Dedifferentiated amniotic fluid mesenchymal stem cell (primary cell): Measurements from ENCODE around the gene PCYT1A.
"Not testable (repeated sequence)": the region's sequence is repeated elsewhere in the genome, so short reads cannot be mapped to it uniquely, and the experiment has no call there.

ENCODE experiments used
- DNase-seq: peaks from one replicate; pipeline ENCODE4 v3.0.0-alpha.2; 2016; ENCODE audit errors: extremely low spot score

Gene PCYT1A

DNA sequence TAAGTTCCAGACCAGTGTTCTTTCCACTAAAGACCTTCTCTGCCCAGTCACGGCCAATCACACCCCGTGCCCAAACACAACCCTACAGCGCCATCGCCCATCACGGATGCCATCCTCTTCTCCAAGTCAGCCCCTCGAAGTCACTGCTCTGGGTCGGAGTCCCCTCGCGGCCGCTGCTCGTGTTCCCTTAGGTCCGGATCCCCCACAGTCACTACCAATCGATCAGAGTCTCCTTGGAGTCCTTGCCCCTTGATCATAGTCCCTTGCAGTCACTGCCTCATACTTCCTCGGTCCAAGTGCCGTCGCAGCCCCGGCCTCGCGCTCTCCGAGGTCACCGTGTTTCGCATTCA, 461 bp downstream of the PCYT1A start:
- DNase-seq: no peak

DNA sequence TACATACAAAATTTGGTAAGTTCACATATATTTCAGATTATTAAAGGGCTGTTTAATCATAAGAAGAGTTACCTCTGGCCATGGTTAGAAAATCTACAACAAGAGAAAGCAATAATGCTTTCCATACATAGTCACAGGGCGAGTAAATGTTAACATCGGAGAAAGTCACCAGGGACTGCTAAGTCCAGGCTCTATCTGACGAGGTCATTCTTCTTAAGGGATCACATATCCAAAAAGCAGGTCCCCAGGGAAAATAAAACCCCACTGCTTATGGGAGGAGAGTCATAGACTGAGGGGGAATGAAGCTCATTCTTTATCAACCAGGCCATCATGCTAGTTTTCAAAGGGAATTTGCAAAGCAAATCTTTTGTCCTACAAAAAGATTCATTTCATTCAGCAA, 3.1 kb downstream of the PCYT1A start:
- DNase-seq: no peak

DNA sequence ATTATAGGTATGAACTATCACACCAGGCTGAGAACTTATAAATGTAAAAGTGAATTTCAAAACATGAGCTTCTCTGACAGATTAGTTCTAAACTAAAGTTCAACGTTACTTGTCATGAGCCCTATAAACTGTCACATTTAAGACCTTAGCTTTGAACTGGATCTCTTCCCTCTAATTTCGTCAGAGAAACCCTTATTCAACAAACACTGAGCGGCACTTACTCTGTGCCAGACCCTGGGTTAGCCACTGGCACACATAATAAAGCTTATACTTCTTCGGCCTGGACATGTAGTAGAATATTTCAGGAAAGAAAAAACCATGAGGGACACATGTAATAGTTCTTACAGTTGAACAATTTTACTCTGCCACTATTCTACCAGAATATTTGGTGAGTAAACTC, 5.6 kb downstream of the PCYT1A start:
- no peak for DNase-seq

DNA sequence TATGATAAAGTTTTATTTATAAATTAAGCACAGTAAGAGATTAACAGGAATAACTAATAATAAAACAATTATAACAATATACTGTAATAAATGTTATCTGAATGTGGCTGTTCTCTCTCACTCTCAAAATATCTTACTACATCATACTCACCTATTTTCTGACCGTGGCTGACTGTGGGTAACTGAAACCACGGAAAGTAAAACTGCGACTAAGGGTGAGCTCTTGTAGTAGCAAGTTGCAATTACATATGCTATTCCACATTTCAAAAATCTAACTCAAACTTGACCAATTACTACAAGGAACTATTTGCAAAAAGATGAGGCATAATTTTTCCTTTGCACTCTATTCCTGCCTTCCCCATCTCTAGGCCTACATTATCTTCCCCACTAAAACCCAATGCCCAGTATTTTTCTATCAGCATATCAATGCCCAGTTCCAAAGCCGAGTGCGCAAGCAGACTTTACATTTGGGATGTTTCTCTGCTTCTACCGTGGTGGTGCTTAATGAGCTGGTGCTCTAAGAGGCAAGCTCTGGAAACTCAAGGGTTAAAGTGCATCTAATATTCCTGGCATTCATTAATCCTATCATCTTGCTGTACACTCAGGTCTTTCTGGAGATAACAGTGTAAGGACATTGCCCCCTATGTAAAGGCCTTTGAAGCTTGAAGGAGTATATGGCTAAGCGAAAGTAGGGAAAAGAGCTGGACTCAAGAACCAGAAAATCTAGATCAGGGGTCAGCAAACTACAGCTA, 6.7 kb downstream of the PCYT1A start:
- DNase-seq: no peak

DNA sequence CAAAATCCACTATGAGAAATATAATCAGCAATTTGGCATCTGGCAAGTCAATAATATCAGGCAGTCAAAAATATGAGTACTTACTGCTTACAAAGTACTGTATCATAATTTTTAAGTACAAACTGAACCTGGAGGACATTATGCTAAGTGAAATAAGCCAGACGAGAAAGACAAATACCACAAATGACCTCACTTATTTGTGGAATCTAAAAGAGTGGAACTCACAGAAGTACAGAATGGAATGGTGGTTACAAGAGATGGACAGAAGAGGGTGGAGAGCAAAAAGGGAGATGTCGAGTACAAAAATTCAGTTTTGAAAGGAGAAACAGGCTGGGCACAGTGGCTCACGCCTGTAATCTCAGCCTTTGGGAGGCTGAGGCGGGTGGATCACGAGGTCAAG, 12.4 kb downstream of the PCYT1A start:
- no peak for DNase-seq

DNA sequence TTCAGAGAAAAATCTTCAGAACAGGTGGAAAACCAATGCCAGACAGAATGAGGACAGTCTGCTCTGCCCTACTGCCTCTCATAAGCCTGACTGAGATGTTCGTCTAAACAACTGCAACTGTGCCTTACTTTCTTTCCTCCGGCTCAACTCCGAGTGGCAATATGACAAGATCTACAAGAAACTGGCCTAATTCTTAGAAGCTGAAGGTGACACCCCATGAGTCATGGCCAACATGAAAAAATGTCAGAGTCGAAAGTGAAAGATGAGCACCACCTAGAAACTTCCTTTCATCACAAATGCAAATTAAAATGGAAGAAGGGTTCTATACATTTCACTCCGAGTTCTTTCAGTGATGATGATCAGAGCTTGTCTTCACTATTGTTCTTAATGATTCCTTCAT, 12.9 kb downstream of the PCYT1A start:
- no peak for DNase-seq

DNA sequence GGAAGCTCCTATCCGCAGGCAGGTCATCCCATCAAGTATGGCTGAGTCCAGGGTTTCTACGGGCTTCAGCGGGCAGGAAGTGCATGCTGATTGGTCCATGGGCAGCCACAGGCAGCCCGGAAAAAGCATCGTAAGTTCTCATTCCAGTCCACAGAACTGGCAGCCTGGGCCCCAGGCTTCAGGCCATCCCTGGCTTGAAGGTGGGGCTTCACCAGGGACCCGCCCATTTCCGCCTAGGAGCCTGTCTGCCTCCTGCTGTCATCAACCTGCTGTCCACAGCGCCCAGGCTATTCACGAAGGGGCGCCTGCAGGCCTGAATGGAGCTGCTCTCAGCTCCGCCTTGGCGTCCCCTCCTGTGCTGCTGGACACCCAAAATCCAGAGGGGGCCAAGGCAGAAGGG, 13.9 kb downstream of the PCYT1A start:
- no peak for DNase-seq

DNA sequence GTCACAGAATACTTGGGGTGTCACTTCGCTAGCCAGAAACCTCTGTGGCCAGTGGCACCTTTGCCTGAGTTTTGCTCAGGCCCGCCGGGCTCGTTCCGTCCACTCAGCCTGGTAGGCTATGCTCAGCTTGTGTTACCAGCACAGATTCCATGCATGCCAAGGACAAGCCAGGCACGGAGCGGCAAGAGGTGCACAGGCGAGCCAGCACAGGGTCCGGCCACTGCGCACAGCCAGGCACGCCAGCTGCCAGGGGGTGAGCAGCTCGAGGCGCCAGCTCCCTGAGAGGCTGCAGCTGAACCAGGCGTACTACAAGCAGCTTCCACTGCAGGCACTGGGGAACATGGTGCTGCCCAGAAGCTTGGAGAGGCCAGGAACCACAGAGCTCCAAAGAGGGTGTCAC, 14.7 kb downstream of the PCYT1A start:
- DNase-seq: no peak

DNA sequence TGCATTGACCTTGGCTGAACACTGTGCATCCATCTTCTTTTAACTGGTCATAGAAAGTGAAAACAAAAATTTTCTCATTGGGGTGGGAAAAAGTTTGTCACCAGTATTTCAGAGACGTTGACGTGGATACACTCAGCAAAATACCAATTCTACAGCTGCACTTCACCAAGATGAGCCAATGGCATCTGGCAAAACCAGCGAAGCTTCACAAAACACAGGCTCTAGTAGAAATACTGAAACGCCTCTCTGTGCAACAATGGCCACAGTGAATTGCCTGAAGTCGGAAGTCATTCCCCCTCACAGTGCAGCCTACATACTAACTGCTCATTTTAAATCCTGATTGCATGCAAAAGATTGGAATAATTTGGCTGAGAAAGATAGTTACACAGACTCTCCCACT, 17.0 kb downstream of the PCYT1A start:
- DNase-seq: no peak

DNA sequence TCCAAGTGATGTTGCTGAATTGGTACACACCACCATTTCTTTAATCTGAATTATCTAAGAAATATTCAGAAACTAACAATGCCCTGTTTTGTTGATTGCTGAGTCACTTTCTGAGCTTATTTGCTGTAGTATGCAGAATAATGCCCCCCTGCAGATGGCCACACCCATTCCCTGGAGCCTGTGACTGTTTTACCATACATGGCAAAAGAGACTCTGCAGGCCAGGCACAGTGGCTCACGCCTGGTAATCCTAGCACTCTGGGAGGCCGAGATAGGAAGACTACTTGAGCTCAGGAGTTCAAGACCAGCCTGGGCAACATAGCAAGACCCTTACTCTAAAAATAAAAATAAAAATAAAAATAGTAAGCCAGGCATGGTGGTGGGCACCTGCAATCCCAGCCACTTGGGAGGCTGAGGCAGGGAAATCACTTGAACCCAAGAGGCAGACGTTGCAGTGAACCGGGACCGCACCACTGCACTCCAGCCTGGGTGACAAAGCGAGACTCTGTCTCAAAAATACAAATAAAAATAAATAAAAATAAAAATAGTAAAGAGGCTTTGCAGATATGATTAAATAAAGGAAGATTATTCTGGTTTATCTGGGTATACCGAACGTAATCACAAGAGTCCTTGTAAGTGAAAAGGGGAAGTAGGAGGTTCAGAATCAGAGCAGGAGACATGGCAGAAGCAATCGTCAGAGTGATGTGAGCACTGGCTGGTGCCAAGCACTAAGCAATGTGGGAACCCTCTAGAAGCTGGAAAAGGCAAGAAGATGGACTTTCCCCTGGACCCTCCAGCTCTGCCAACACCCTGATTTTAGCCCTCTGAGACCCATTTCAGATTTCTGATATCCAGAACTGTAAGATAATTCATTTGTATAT, 19.0 kb downstream of the PCYT1A start:
- DNase-seq: peak; percentile 44

DNA sequence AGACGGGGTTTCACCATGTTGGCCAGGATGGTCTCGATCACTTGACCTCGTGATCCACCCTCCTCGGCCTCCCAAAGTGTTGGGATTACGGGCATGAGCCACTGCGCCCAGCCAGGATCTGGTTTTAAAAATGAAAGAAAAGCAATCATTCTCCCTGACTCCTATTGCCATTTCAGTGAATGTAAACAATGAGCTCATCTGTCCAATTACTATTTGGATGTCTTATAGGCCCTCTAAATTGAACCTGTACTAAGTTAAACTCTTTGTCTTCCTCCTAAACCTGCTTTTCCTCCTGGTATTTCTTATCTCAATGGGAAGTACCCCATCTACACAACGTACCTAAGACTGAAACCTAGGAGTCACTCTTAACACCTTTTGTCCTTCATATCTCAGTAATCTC, 23.7 kb downstream of the PCYT1A start:
- DNase-seq: no peak

DNA sequence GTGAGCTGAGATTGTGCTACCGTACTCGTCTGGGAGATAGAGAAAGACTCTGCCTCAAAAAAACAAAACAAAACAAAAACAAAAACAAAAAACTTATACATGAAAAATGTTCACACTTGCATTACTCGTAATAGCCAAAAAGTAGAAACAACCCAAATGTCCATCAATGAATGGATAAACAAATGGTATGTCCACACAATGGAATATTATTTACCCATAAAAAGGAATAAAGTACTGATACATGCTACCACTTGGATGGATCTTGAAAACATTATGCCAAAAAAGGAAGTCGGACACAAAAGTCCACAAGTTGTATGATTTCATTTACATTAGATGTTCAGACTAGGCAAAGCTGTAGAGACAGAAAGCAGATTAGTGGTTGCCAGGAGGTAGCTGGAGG, 26.7 kb downstream of the PCYT1A start:
- DNase-seq: no peak

DNA sequence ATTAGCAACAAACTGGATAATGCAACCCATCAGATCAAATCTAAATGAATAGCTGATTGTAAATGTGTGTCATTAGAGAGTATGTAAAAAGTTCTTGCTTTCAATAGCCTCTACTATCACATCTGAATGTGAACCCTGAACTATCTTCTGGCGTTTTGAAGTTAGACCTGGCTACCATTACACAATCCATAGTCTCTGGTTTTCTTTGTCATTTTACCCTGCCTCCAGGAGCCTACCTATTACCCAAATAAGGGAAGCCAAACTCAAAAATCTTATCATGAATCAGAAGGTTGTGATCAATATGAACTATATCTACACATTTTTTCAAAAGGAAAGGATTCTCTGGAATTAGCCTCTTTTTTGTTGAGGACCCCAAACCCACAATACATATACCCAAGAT, 31.8 kb downstream of the PCYT1A start:
- no peak for DNase-seq

DNA sequence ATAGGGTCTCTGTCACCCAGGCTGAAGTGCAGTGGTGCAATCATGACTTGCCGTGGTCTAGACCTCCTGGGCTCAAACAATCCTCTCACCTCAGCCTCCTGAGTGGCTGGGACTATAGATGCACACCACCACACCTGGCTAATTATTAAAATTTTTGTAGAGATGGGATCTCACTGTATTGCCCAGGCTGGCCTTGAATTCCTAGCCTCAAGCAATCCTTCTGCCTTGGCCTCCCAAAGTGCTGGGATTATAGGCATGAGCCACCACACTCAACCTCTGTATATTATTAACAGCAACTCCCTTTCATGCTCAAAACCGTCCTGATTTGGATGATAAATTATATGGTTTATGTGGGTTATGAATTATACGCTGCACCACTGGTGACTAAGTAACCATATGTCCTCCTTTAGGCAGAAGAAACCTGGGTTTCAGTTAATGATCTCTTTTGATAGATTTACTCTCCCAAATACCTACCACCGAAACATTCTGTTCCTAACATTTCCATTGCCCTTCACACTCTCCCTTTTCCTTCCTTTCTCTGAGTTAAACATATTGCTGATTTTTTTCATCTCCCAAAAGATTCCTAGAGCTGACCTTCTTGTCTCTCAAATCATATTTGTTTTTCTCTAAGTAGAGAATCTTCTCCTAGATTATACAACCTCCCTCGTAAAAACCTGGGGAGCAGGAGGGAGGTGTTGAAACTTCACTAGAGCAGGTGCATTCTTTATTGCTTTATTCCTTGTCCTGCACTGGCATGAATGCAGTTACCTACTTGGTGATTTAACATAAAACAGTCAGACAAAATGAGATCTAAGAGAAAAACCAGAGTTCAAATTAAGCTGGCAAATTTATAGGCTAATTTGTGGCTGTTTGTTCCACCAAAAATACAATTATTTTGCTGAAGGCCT, 32.9 kb downstream of the PCYT1A start:
- DNase-seq: no peak

DNA sequence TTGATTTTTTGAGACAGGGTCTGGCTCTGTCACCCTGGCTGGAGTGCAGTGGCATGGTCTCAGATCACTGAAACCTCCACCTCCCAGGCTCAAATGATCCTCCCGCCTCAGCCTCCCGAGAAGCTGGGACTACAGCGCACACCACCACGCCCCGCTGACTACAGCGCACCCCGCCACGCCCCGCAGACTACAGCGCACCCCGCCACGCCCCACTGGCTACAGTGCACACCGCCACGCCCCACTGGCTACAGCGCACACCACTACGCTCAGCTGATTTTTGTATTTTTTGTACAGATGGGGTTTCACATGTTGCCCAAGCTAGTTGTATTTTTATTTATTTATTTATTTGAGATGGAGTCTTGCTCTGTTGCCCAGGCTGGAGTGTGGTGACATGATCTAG, 35.6 kb downstream of the PCYT1A start:
- DNase-seq: no peak

DNA sequence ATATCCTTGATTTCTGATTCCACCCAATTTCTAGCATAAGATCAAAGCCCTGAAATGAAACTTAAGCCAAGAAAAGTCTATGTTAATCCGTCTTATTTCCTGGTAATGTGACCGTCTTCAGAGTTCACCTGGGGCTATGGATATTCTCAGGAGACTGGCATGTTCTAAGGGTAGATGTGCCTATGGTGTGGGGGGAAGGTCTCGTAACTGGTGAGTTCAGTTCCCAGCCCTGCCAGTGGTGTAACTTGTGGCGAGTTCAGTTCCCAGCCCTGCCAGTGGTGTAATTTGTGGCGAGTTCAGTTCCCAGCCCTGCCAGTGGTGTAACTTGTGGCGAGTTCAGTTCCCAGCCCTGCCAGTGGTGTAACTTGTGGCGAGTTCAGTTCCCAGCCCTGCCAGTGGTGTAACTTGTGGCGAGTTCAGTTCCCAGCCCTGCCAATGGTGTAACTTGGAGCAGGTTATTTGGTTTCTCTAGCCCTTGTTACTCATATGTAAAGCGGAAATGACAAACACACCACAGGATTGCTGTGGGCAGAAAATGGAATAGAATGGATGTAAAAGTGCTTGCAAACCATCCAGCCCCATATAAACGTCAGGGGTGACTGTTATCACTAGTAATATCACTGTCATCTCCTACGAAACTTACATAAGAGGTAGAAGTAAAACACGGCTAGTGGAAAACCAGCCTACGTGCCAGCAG, 40.8 kb downstream of the PCYT1A start:
- no peak for DNase-seq

DNA sequence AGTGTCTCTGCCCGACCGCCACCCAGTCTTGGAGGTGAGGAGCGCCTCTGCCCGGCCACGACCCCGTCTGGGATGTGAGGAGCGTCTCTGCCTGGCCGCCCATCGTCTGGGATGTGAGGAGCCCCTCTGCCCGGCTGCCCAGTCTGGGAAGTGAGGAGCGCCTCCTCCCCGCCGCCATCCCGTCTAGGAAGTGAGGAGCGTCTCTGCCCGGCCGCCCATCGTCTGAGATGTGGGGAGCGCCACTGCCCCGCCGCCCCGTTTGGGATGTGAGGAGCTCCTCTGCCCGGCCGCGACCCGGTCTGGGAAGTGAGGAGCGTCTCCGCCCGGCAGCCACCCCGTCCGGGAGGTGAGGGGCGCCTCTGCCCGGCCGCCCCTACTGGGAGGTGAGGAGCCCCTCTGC, 43.4 kb downstream of the PCYT1A start:
- not testable (repeated sequence) for DNase-seq

DNA sequence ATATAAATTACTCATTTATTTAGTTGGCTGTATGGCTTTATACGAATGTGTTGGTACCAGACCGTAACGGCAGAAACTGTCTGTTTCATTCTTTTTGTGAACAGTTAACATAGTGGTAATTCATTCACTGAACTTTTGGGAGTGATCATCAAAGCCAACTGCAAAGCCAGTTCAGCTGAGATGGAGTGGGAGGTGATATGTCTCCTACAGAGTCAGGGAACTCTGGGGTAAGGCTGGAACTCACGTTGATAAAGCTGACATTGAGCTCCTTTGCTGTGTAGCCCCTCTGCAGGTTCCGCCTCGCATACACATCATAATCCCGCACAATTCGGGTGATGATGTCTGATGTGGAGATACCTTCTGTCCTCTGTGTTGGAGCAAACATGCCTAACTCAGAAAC, 45.8 kb downstream of the PCYT1A start:
- no peak for DNase-seq

DNA sequence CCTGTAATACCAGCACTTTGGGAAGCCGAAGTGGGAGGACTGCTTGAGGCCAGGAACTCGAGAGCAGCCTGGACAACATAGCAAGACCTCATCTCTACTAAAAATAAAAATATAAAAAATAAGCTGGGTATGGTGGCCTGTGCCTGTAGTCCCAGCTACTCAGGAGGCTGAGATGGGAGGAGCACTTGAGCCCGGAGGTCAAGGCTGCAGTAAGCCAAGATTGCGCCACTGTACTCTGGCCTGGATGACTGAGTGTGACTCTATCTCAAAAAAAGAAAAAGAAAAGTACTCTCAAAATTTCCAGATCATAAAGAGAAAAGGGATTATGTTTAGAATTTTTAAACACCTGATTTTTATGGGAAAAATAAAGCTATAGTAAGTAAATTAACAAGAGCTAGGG, 47.1 kb downstream of the PCYT1A start:
- no peak for DNase-seq

DNA sequence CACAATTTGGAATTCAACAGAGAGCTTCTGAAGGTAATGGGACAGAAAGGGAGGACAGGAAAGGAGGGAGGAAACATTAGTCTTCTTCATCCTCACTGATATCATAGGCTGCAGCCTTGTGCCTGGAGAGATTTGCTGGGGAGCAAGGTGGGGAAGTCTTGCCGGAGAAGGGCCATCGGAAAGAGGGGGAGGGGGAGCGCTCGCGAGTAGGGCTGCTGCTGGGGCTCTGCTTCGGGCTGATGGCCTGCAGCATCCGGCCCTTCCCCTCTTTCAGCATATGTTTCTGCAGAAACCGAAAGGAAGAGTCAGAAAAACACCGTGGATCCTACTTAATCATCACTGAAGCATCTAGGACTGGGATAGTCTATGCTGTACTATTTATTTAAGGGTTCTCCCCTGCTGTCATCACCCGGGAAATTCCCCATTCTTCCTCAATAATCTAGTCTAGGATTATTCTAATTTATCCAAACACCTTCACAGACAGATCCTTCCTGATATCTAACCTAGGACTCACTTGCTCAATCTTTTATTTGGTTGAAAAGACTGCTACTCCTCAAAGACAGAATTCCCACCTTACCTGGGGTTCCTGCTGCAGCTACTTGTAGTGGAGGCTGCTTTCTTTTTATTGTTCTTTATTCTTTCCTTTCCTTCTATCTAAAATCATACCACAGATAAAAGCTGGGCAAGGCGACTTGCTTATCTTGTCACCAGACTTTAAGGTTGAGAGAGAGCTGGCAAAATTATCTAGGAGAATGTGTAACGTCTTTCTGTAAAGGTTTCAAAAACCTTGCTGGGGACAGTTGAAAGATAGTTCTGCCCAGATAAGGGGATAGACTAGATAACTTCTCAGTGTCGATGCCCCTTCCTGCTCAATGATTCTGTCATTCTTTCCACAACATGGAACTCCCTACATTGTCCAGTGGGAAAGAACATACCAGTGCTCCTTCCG, 48.6 kb downstream of the PCYT1A start:
- DNase-seq: no peak

DNA sequence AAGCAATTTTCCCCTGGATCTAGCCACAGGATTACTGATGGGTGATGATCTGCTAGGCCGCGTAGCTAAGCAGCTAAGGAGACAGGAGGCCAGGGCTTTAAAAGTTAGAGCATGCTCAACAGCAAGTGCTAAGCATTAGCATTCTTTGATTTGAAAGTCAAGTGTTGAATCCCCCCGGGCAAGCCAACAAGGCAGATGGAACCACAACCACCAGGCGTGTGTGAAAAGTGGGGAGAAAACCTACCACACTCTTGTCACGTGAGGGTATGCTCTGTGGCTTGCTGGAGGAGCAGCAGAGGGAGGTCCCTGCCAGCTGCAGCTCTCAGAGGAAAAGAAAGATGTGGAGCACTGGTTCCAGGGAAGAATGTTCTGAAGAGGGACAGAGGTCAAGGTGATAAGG, 50.3 kb downstream of the PCYT1A start:
- DNase-seq: no peak
